Small intestine (tissue), 7 donors: ENCODE measurements around the gene SWI5. TPM values are rescaled to one million over a fixed set of nuclear protein-coding genes. Genes with fewer than 3 reads are reported as not detected.

ENCODE experiments used
- DNase-seq, 2 donors: peaks; one replicate each; pipeline versions ENCODE4 v3.0.0 to v3.0.0-alpha.2; 2013
- FAIRE-seq: peaks from 2 replicates; lab custom pipeline; 2012; peaks lifted over from hg19 to GRCh38; lab: Jason Lieb, UNC
- H3K27ac ChIP-seq, 3 donors: one replicate each; pipeline ENCODE4 v1.5.1; 2013; ENCODE audit warnings: low read length in 2 of 3, mild to moderate bottlenecking in 2 of 3, control low read depth in 1 of 3, inconsistent platforms in 1 of 3, low read depth in 1 of 3, moderate library complexity in 1 of 3
- H3K27me3 ChIP-seq, 3 donors: one replicate each; pipeline ENCODE4 v1.6.1; 2013; ENCODE audit warnings: low read length in 3 of 3, inconsistent platforms in 1 of 3; ENCODE audit not compliant: control insufficient read depth in 3 of 3, insufficient read depth in 3 of 3
- H3K36me3 ChIP-seq, 3 donors: one replicate each; pipeline ENCODE4 v1.6.1; 2013; ENCODE audit warnings: low read length in 3 of 3, inconsistent platforms in 1 of 3, low read depth in 1 of 3, mild to moderate bottlenecking in 1 of 3, moderate library complexity in 1 of 3; ENCODE audit not compliant: control insufficient read depth in 3 of 3, insufficient read depth in 2 of 3
- H3K4me1 ChIP-seq, 3 donors: one replicate each; pipeline ENCODE4 v1.6.1; 2013; ENCODE audit warnings: low read length in 2 of 3, inconsistent platforms in 1 of 3, low read depth in 1 of 3, mild to moderate bottlenecking in 1 of 3, moderate library complexity in 1 of 3; ENCODE audit not compliant: control insufficient read depth in 3 of 3, insufficient read depth in 2 of 3
- H3K4me3 ChIP-seq, 3 donors: one replicate each; pipeline ENCODE4 v1.5.1; 2013; ENCODE audit warnings: low read length in 3 of 3, control low read depth in 1 of 3, inconsistent platforms in 1 of 3, low read depth in 1 of 3, mild to moderate bottlenecking in 1 of 3, moderate library complexity in 1 of 3
- H3K9me3 ChIP-seq, 2 donors: one replicate each; pipeline ENCODE4 v1.6.1; 2013; ENCODE audit warnings: low read depth in 1 of 2, low read length in 1 of 2; ENCODE audit not compliant: control insufficient read depth in 2 of 2, insufficient read depth in 1 of 2
- WGBS, 3 donors: extraction: QIAGEN DNeasy Blood & Tissue Kit; methylation state at CpG; one replicate each; pipeline ENCODE4 v1.1.7; 2013; 5-methylcytosine and 5-hydroxymethylcytosine counted together
- polyA plus RNA-seq, 4 donors: library from polyadenylated mRNA; stranded (reverse) in 3 of 4; unstranded in 1 of 4; fragments of 200-250 nt in 3 of 4; fragments of 120-200 nt in 1 of 4; gene quantifications; one replicate each; pipeline versions ENCODE4 v1.2.1 to v1.2.3, GENCODE V29; 2013
- donor health status: healthy with polysubstance abuse.
- donor health status: control.
- donor health status: control.
- donor health status: Bipolar disorder and iron deficiency.
- donor health status: healthy.

SWI5 gene
- polyA plus RNA-seq, 4 donors: 21.4 to 38.5 (median 33.5) TPM

DNA sequence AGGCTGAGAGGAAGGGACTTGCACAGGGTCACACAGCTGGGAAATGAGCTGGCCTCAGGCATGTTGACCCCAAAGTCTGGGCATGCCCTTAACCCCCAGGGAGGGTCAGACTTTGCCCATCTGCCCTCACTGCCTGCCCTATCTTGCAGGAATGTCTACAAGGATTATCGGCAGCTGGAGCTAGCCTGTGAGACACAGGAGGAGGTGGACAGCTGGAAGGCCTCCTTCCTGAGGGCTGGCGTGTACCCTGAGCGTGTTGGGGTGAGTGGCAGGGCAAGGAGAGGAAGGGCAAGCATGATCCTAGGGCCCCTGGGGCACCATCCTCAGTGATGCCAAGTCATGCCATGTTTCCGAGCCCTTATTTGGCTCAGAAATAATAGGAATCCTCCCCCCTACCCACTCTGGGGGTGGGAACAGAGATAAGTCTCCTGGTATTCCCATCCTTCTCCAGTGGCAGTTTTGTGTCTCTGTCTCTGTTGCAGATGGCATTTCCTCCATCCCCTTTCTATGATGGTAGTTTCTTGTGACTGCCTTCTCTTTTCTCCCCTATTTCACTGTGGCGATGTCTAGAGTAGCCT lies 28.8 kb upstream of the SWI5 start:
- H3K9me3 ChIP-seq: no peaks in the 10 kb centered on the region
- peaks cover 0 to 3% (median 0%) of the 10 kb centered on the region in 3 donors for H3K27me3 ChIP-seq
- no peak overlapping the region for H3K4me3 ChIP-seq
- 60 to 87% (median 71%) methylated on average over 5 of the region's 5 CpGs for WGBS, 3 donors
- no peak for FAIRE-seq
- H3K4me1 ChIP-seq: peaks cover 0 to 25% (median 6%) of the 10 kb centered on the region in 3 donors
- H3K36me3 ChIP-seq: peaks cover 0 to 39% (median 0%) of the 10 kb centered on the region in 3 donors
- DNase-seq: no peak
- no peak overlapping the region for H3K27ac ChIP-seq

- Histone ChIP-seq H3K4me1 (peaks cover 0 to 25% (median 6%) of the 10 kb centered on the region in 3 donors), H3K9me3 (no peaks in the 10 kb centered on the region), H3K27ac (peak overlapping the region in 1 of 3 donors; percentile 78), H3K36me3 (peaks cover 0 to 56% (median 0%) of the 10 kb centered on the region in 3 donors), H3K27me3 (peaks cover 0 to 3% (median 0%) of the 10 kb centered on the region in 3 donors), H3K4me3 (no peak overlapping the region)
- FAIRE-seq (no peak), DNase-seq (no peak)
- WGBS, 3 donors: 57 to 81% (median 66%) methylated on average over 8 of the region's 8 CpGs
Observed at GRCh38 chr9:128249558-128249907, 26.5 kb upstream of the SWI5 start.

DNA sequence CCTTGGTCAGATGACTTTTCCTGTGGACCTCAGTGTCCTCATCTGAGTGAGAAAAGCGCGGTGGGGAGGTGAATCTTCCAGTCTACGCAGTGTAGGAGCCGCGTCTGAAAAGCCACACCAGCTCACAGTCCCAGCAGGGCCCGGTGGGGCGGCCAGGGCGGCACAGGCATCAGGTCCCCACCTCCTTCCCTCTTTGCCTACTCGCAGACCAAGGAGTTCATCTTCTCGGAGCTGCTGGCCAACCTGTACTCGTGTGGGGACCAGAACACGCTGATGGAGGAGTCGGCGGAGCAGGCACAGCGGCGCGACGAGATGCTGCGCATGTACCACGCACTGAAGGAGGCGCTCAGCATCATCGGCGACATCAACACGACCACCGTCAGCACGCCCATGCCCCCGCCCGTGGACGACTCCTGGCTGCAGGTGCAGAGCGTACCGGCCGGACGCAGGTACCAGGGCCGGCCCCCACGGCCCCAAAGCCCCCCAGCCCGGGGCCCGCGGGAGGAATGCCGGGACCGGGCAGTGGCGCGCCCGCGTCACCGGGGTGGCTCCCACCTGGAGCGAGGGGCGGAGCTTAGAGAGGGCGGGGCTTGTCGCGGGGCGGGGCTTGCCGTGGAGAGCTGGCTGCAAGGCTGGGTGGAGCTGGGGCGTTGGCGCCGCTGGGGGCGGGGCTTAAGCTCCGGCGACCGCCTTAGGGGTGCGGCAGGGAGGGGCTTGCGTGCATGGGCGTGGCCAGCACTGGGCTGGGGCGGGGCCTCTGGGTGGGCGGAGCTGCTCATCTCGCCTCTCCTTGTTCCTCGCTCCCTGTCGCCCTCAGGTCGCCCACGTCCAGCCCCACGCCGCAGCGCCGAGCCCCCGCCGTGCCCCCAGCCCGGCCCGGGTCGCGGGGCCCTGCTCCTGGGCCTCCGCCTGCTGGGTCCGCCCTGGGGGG lies 25.9 kb upstream of the SWI5 start:
- Histone ChIP-seq H3K27ac (peak overlapping the region in 1 of 3 donors; percentile 78), H3K4me3 (peak overlapping the region in 2 of 3 donors; percentile 47 to 55), H3K4me1 (peaks cover 0 to 23% (median 5%) of the 10 kb centered on the region in 3 donors), H3K9me3 (no peaks in the 10 kb centered on the region), H3K36me3 (peaks cover 0 to 63% (median 0%) of the 10 kb centered on the region in 3 donors), H3K27me3 (peaks cover 0 to 3% (median 0%) of the 10 kb centered on the region in 3 donors)
- DNase-seq (peak; percentile 93 to 97), FAIRE-seq (no peak)
- WGBS, 3 donors: 4 to 19% (median 5%) methylated on average over 48 to 81 of the region's 81 CpGs

DNA sequence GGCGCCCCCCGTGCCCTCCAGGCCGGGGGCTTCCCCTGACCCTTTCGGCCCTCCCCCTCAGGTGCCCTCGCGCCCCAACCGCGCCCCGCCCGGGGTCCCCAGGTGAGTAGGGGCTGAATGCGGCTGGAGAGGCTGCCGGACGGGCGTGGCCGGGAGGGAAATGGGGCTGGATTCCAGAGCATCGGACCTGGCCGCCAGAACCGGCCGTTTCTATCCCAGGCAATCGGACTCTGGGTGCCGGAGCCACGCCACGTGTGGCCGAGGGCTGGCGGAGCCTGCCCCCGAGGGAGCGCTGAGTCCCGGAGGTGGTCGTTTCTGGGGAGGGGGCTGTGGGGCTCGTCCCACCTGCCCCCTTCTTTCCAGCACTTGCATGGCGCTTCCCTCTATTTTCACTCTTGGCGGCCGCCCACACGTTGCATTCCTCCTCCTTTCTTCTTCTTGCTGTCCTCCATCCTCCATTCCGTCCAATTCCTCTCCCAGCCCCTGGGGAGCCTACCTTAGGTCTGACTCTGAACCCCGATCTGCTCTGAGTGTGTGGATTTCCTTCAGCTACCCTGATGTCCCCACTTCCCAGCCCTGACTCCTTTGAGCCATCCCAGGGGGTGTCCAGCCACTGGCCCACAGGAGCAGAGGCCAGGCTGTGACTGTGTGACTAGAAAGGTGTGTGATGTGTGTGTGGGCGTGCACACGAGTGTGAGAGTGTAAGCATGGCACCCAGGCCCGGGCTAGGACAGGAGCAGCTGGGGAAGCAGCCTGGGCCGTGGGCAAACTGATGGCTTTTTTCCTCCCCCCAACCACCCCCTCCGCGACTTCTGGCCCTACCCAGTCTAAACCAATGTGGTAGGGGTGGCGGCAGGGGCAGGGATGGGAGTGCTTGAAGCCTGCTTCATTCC lies 25.0 kb upstream of the SWI5 start:
- no peak for DNase-seq
- no peak for FAIRE-seq
- peaks cover 0 to 3% (median 0%) of the 10 kb centered on the region in 3 donors for H3K27me3 ChIP-seq
- 12 to 43% (median 17%) methylated on average over 38 to 43 of the region's 43 CpGs for WGBS, 3 donors
- H3K36me3 ChIP-seq: peaks cover 0 to 67% (median 0%) of the 10 kb centered on the region in 3 donors
- peak overlapping the region in 1 of 3 donors; percentile 55 for H3K4me3 ChIP-seq
- no peaks in the 10 kb centered on the region for H3K9me3 ChIP-seq
- H3K4me1 ChIP-seq: peaks cover 0 to 15% (median 3%) of the 10 kb centered on the region in 3 donors
- H3K27ac ChIP-seq: no peak overlapping the region

DNA sequence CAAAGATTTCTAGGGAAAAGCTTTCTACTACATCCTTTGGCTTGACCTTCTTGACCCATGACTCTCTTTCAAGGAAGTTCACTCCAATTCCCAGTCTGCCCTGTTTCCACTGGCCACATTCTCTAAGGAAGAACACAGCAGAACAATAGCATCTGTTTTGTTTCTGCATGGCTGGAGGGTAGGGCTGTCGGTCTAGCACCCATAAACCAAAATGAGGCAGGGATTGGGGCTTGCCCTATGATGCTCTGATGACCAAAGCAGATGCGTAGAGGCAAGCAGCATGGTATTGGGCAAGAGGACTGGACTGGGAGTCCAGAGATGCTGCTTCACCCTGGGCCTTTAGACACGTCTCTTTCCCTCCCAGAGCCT lies 24.4 kb upstream of the SWI5 start:
- H3K36me3 ChIP-seq: peaks cover 0 to 66% (median 0%) of the 10 kb centered on the region in 3 donors
- peaks cover 0 to 11% (median 3%) of the 10 kb centered on the region in 3 donors for H3K4me1 ChIP-seq
- H3K27ac ChIP-seq: no peak overlapping the region
- no peak for FAIRE-seq
- no peaks in the 10 kb centered on the region for H3K9me3 ChIP-seq
- peaks cover 0 to 3% (median 0%) of the 10 kb centered on the region in 3 donors for H3K27me3 ChIP-seq
- H3K4me3 ChIP-seq: no peak overlapping the region
- DNase-seq: no peak
- WGBS, 3 donors: 69 to 82% (median 79%) methylated on average over 3 of the region's 3 CpGs

DNA sequence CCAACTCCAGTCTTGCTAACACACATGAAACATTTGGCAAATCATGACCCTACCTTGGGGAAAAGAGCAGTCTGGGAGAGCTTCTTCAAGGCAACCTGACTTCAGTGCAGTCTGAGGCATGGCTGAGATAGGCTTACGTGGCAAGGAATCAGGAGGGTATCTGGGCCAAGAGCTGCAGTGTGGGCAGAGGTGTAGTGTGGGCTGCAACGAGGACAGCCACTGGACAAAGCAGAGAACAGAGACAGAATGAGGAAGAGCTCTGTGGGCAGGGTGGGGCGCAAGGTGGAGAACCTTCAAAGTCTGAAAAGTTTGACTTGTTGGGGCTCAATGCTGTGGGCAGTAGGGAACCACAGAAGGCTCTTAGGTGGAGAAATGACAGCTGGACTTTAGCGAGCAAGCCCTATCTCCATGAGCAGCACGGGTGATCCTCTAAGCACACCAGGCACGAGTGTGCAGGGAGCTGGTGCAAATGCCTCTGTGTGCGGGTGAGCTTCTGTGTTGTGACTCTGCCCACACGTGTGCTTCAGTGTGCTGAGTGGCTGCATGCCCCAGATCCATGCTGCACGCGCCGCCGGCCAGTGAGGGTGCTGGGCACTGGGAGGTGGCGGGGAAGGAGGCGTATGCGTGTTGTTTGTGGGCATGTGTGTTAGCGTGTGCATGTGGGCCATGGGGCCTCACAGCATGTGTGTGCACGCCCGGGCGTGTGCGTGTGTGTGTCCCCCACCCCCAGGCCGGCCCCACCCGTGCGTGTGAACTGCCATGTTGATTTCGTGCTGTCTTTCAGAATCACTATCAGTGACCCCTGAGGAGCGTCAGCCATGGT lies 23.5 kb upstream of the SWI5 start:
- peaks cover 0 to 11% (median 3%) of the 10 kb centered on the region in 3 donors for H3K4me1 ChIP-seq
- H3K9me3 ChIP-seq: no peaks in the 10 kb centered on the region
- 81 to 92% (median 86%) methylated on average over 23 to 25 of the region's 25 CpGs for WGBS, 3 donors
- no peak overlapping the region for H3K27ac ChIP-seq
- peaks cover 0 to 3% (median 0%) of the 10 kb centered on the region in 3 donors for H3K27me3 ChIP-seq
- H3K4me3 ChIP-seq: no peak overlapping the region
- DNase-seq (no peak), FAIRE-seq (no peak)
- peaks cover 5 to 67% (median 7%) of the 10 kb centered on the region in 3 donors for H3K36me3 ChIP-seq

DNA sequence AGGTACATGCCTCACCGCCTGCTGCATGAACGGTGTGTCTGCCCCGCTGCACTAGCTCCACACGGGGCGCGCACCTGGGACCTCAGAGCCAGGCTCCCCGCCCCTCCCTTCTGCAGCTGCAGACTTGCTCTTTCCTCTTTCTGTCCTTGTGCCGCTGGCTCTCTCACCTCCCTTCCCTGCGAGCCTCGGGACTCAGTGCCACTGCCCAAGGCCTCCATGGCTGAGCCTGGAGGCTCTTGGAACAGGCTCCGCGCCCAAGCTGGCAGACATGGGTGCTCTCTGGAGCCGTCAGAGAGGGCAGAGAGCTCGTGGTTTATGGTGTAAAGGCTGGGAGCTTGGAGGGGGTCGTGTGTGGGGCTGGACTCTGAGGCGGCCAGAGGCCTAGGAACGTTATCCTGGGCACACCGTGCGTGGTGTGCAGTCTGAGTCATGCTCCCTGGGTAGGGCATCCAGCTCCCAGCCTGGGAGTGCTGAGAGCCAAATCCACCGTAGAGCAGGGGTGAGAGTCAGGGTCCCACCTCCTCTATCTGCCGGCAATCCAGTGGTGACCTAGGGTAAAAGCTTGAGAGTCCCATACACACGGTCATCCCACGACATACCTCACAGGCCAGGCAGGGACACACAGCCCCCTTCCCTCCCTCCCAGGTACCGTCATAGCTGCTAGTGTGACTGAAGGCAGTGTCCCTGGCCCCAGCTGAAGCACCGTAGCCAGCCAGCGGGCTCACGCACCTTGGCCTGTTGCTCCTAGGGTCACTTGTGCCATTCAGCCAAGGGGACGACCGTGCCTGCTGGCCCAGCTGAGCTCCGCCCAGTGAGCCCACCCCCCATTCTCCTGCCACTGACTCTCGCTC lies 22.7 kb upstream of the SWI5 start:
- WGBS, 3 donors: 70 to 85% (median 78%) methylated on average over 30 to 31 of the region's 31 CpGs
- Histone ChIP-seq H3K36me3 (peaks cover 5 to 71% (median 9%) of the 10 kb centered on the region in 3 donors), H3K27ac (no peak overlapping the region), H3K4me3 (no peak overlapping the region), H3K27me3 (peaks cover 0 to 3% (median 0%) of the 10 kb centered on the region in 3 donors), H3K4me1 (peaks cover 0 to 11% (median 3%) of the 10 kb centered on the region in 3 donors), H3K9me3 (no peaks in the 10 kb centered on the region)
- no peak for FAIRE-seq
- peak in 1 of 2 donors; percentile 12 for DNase-seq
